K562 (cell line): ENCODE results near the gene MAML3. TPM values are rescaled to one million over a fixed set of nuclear protein-coding genes. Genes with fewer than 3 reads are reported as not detected.

Experiments used
- ATAC-seq: fragments of 200-7000 bp; cut with Tn5 transposase; 3 replicates; pipeline ENCODE4 v1.9.1; 2020; ENCODE audit warnings: moderate library complexity
- BruUV-seq: library from RNA; stranded (reverse); fragments of 400-500 nt; replicated peaks from 2 replicates; lab custom pipeline; 2021; lab: Mats Ljungman, UMichigan
- CTCF ChIA-PET: fragments of 300-600 bp; formaldehyde crosslinking; extraction: SDS; loops from one replicate; lab custom pipeline; 2021; ENCODE audit warnings: low intra/inter-chr PET ratio; lab: Yijun Ruan, JAX
- POLR2A ChIA-PET: fragments of 300-600, 350-650 bp; sonication (Branson Sonifier 250); formaldehyde crosslinking; extraction: SDS; loops from one replicate; lab custom pipeline; 2021; ENCODE audit warnings: antibody characterized with exemption, inconsistent platforms; lab: Yijun Ruan, JAX
- DNase-seq, 4 experiments: peaks; one replicate each; pipeline versions ENCODE4 v3.0.0 to v3.0.0-alpha.2; 2011 to 2018; ENCODE audit warnings: low spot score in 3 of 4, mixed read lengths in 3 of 4; ENCODE audit errors: extremely low read depth in 1 of 4
- FAIRE-seq: peaks from 2 replicates; lab custom pipeline; 2011; peaks lifted over from hg19 to GRCh38; lab: Jason Lieb, UNC
- H2AFZ ChIP-seq: 2 replicates; pipeline ENCODE4 v1.6.0; 2011; ENCODE audit warnings: low read depth, low read length, control low read depth, inconsistent platforms
- H3K27ac ChIP-seq: fragments of 200-600 bp; 3 replicates; pipeline ENCODE4 v1.8.0; 2011; ENCODE audit warnings: low read depth, mild to moderate bottlenecking, control low read depth, inconsistent platforms, low read length, moderate library complexity, mixed read lengths; ENCODE audit errors: extremely low read depth
- H3K27me3 ChIP-seq, 2 experiments: fragments of 300-600 bp in 1 of 2; 2 replicates in 1 of 2; 3 replicates in 1 of 2; pipeline versions ENCODE4 v1.6.0 to v1.8.0; 2011; ENCODE audit warnings: inconsistent platforms in 2 of 2, low read length in 2 of 2, mild to moderate bottlenecking in 1 of 2, mixed read lengths in 1 of 2, moderate library complexity in 1 of 2; ENCODE audit not compliant: control insufficient read depth in 2 of 2, insufficient read depth in 2 of 2
- H3K36me3 ChIP-seq: fragments of 300-600 bp; 3 replicates; pipeline ENCODE4 v1.8.0; 2011; ENCODE audit warnings: mild to moderate bottlenecking, low read length, inconsistent platforms; ENCODE audit not compliant: control insufficient read depth, insufficient read depth
- H3K4me1 ChIP-seq, 2 experiments: fragments of 200-600 bp in 1 of 2; replicated peaks in 1 of 2; 2 replicates in 1 of 2; 3 replicates in 1 of 2; pipeline versions ENCODE4 v1.5.1 to v1.8.0; 2011; ENCODE audit warnings: inconsistent platforms in 2 of 2, low read length in 2 of 2, mild to moderate bottlenecking in 1 of 2, mixed read lengths in 1 of 2, moderate library complexity in 1 of 2; ENCODE audit not compliant: control insufficient read depth in 2 of 2, insufficient read depth in 2 of 2
- H3K4me2 ChIP-seq: 2 replicates; pipeline ENCODE4 v1.6.1; 2011; ENCODE audit warnings: low read length, control low read depth, inconsistent platforms, mixed read lengths; ENCODE audit not compliant: insufficient read depth
- H3K4me3 ChIP-seq: fragments of 200-600 bp; sonication (generic), shearing (Covaris generic); 2 replicates; pipeline ENCODE4 v1.5.1; 2016; ENCODE audit warnings: control low read depth, inconsistent platforms
- H3K79me2 ChIP-seq: fragments of 200-600 bp; 3 replicates; pipeline ENCODE4 v1.8.0; 2011; ENCODE audit warnings: low read length, inconsistent platforms; ENCODE audit not compliant: control insufficient read depth, insufficient read depth
- H3K9ac ChIP-seq, 2 experiments: 2 replicates each; pipeline versions ENCODE4 v1.6.0 to v1.6.1; 2011; ENCODE audit warnings: low read depth in 2 of 2, low read length in 2 of 2, control low read depth in 1 of 2, inconsistent platforms in 1 of 2, mild to moderate bottlenecking in 1 of 2, mixed read lengths in 1 of 2; ENCODE audit not compliant: insufficient read depth in 1 of 2
- H3K9me1 ChIP-seq: one replicate; pipeline ENCODE4 v1.6.0; 2011; ENCODE audit warnings: inconsistent platforms, mild to moderate bottlenecking, low read length, moderate library complexity; ENCODE audit not compliant: control insufficient read depth, insufficient read depth
- H3K9me3 ChIP-seq: replicated peaks from 2 replicates; pipeline ENCODE4 v1.5.1; 2011; ENCODE audit warnings: low read depth, low read length, inconsistent platforms; ENCODE audit not compliant: control insufficient read depth, insufficient read depth
- H4K20me1 ChIP-seq: replicated peaks from 2 replicates; pipeline ENCODE4 v1.6.1; 2011; ENCODE audit warnings: low read length, inconsistent platforms, mixed read lengths; ENCODE audit not compliant: control insufficient read depth, insufficient read depth
- ATF4 ChIP-seq: fragments of 450-650 bp; formaldehyde crosslinking; IDR thresholded peaks from 2 replicates; pipeline ENCODE4 v1.4.0; 2022; ENCODE audit warnings: mild to moderate bottlenecking, moderate library complexity
- BRCA1 ChIP-seq, 2 experiments: fragments of 450-650 bp in 1 of 2; sonication (generic) in 1 of 2; formaldehyde crosslinking in 1 of 2; IDR thresholded peaks; 2 replicates each; pipeline versions ENCODE4 v1.5.0 to v1.6.1; 2017 to 2020; ENCODE audit warnings: mild to moderate bottlenecking in 1 of 2, missing genetic modification reagents in 1 of 2
- CTCF ChIP-seq, 3 experiments: IDR thresholded peaks in 2 of 3; conservative IDR thresholded peaks in 1 of 3; 2 replicates each; pipeline ENCODE4 v1.5.1; 2011 to 2012; ENCODE audit warnings: low read length in 3 of 3, mild to moderate bottlenecking in 3 of 3, control low read depth in 2 of 3, improper control_type of control experiment in 1 of 3, inconsistent platforms in 1 of 3, low read depth in 1 of 3, mixed read lengths in 1 of 3, moderate library complexity in 1 of 3; ENCODE audit not compliant: insufficient read depth in 2 of 3
- FOXA3 ChIP-seq, 2 experiments: fragments of 450-650 bp in 1 of 2; sonication (generic) in 1 of 2; formaldehyde crosslinking; IDR thresholded peaks in 1 of 2; conservative IDR thresholded peaks in 1 of 2; 2 replicates each; pipeline versions ENCODE4 v1.4.0 to v1.8.0; 2020 to 2022; ENCODE audit warnings: mild to moderate bottlenecking in 2 of 2, missing genetic modification reagents in 1 of 2
- FOXK2 ChIP-seq, 2 experiments: fragments of 450-650 bp; IDR thresholded peaks in 1 of 2; conservative IDR thresholded peaks in 1 of 2; 2 replicates each; pipeline ENCODE4 v1.6.1; 2016; ENCODE audit warnings: low read depth in 2 of 2, mild to moderate bottlenecking in 1 of 2
- MAFF ChIP-seq: IDR thresholded peaks from 2 replicates; pipeline ENCODE4 v1.6.1; 2012; ENCODE audit warnings: low read length, improper control_type of control experiment
- MAFG ChIP-seq: fragments of 450-650 bp; conservative IDR thresholded peaks from 2 replicates; pipeline ENCODE4 v1.6.1; 2016; ENCODE audit warnings: missing genetic modification characterization, missing compliant biosample characterization
- MEF2A ChIP-seq: IDR thresholded peaks from 2 replicates; pipeline ENCODE4 v1.6.1; 2011; ENCODE audit warnings: low read depth, mild to moderate bottlenecking, low read length, moderate library complexity; ENCODE audit not compliant: control insufficient read depth
- NFE2 ChIP-seq: IDR thresholded peaks from 2 replicates; pipeline ENCODE4 v1.6.1; 2014; ENCODE audit warnings: antibody characterized with exemption, low read depth
- RAD21 ChIP-seq, 2 experiments: fragments of 250-450 bp in 1 of 2; fragments of 450-650 bp in 1 of 2; sonication (Bioruptor Pico) in 1 of 2; formaldehyde crosslinking in 1 of 2; IDR thresholded peaks in 1 of 2; conservative IDR thresholded peaks in 1 of 2; 2 replicates each; pipeline versions ENCODE4 v1.4.0 to v1.8.0; 2020 to 2022; ENCODE audit warnings: mild to moderate bottlenecking in 2 of 2, moderate library complexity in 1 of 2
- WGBS: fragments of 100-300 bp; shearing (Covaris generic); methylation state at CpG from one replicate; pipeline ENCODE4 v1.1.6; 2016; ENCODE audit warnings: low coverage, mixed read lengths; ENCODE audit not compliant: insufficient coverage; ENCODE audit errors: missing lambda C conversion rate; 5-methylcytosine and 5-hydroxymethylcytosine counted together
- in situ Hi-C: fragments of 300-500 bp; cut with MboI; formaldehyde crosslinking; loops from 4 replicates; pipeline ENCODE4 v1.15.0; 2018; ENCODE audit warnings: inconsistent platforms, mixed read lengths
- intact Hi-C: fragments of 100-400 bp; cut with micrococcal nuclease; formaldehyde crosslinking; loops from 2 replicates; pipeline ENCODE4 v1.14.2; 2022
- polyA plus RNA-seq, 8 experiments: library from polyadenylated mRNA; depleted of rRNA in 4 of 8; stranded (reverse) in 5 of 8; unstranded in 3 of 8; fragments of >200 nt; fragmentation: Nextera tagmentation in 2 of 8; fragmentation: Illumina TruSeq in 1 of 8; extraction: Ambion mirVana in 2 of 8; extraction: Trizol in 1 of 8; gene quantifications; 2 replicates each; pipeline versions ENCODE4 v1.2.1 to v1.2.3, GENCODE V29; 2011 to 2014; ENCODE audit warnings: inconsistent platforms in 1 of 8, missing spikeins in 1 of 8
- total RNA-seq, 7 experiments: library from RNA; depleted of rRNA in 6 of 7; stranded (reverse); fragments of >200 nt in 6 of 7; fragmentation: Illumina TruSeq in 2 of 7; extraction: Trizol in 2 of 7; gene quantifications; 2 replicates each; pipeline versions ENCODE4 v1.2.1 to v1.2.3, GENCODE V29; 2011 to 2021; ENCODE audit warnings: low replicate concordance in 1 of 7

Gene MAML3
- total and polyA plus RNA-seq, 9 of the 15 experiments (the other 6 are each of a cell fraction or from before 2014, with no cell fraction given): 0.01 to 0.55 (median 0.25) TPM

GRCh38 chr4:140012688-140013486, 141.1 kb downstream of the MAML3 start:
- Histone ChIP-seq H3K27me3 (peaks cover 3% of the 10 kb centered on the region in 2 experiments; a peak in 2 of 5 replicates), H3K4me2 (no peak overlapping the region), H3K4me3 (no peak overlapping the region), H3K36me3 (no peaks in the 10 kb centered on the region), H2AFZ (no peak overlapping the region), H3K79me2 (no peaks in the 10 kb centered on the region), H4K20me1 (no peaks in the 10 kb centered on the region), H3K4me1 (no peaks in the 10 kb centered on the region), H3K9ac (no peak overlapping the region), H3K9me3 (no peaks in the 10 kb centered on the region), H3K27ac (no peak overlapping the region), H3K9me1 (no peaks in the 10 kb centered on the region)
- ATAC-seq (peak; percentile 79), DNase-seq (peak; percentile 12 to 26 (median 20)), FAIRE-seq (no peak)
- intact Hi-C loops: loop anchor here (1.0 to 2.0 kb wide), 2 partner anchors 240 to 348 kb away; no protein-coding TSS in a partner anchor
- WGBS: 2% methylated on average over 11 of the region's 11 CpGs
- BruUV-seq: no TSS peak
- in situ Hi-C loops: no loop called here
- POLR2A ChIA-PET: interaction anchor here (0.7 kb wide), 1 partner anchor 31 kb away, joined by 3 read pairs; no protein-coding TSS in a partner anchor
- CTCF ChIA-PET: interaction anchor here (1.2 kb wide), 1 partner anchor 347 kb away, joined by 4 read pairs; no protein-coding TSS in a partner anchor
- TF ChIP-seq RAD21 (CRISPR knock-in tag; conservative IDR thresholded peaks at IDR 0.05 in 1 of 2, IDR thresholded peaks at IDR 0.05 in 1 of 2) (peak; percentile 42 to 48), CTCF (IDR thresholded peaks at IDR 0.05 in 2 of 3, conservative IDR thresholded peaks at IDR 0.05 in 1 of 3; ENCODE audit: insufficient read depth in 2 of 3, low read depth in 1 of 3, low read length in 3 of 3) (peak; percentile 44 to 62 (median 46); a peak in 4 of 6 replicates), FOXA3 (CRISPR knock-in tag; conservative IDR thresholded peaks at IDR 0.05 in 1 of 2, IDR thresholded peaks at IDR 0.05 in 1 of 2) (0 out of 4 replicates have a peak, but pooled peaks of 1 of the 2 experiments have one; percentile 13), FOXK2 (conservative IDR thresholded peaks at IDR 0.05 in 1 of 2, IDR thresholded peaks at IDR 0.05 in 1 of 2; ENCODE audit: low read depth in 2 of 2) (peak; percentile 47 to 63; a peak in 1 of 4 replicates), ATF4 (no peak), MEF2A (no peak), NFE2 (peak; percentile 54), MAFG (tag) (0 out of 2 replicates have a peak, but pooled peaks have one; percentile 24), BRCA1 (IDR thresholded peaks at IDR 0.05) (no peak), BRCA1 (CRISPR knock-in tag; IDR thresholded peaks at IDR 0.05) (no peak), MAFF (peak; percentile 2; the same call in 1 of the 2 replicates)
